Putamen (tissue), 1 donor: ENCODE results near the gene WFDC12.

Experiments used
- DNase-seq: peaks from one replicate; pipeline ENCODE4 v3.0.0-alpha.2; 2016; ENCODE audit warnings: low spot score

WFDC12 gene

GRCh38 chr20:45115386-45115774 lies 8.9 kb downstream of the WFDC12 start:
- no peak for DNase-seq

GRCh38 chr20:45114465-45115385 lies 9.5 kb downstream of the WFDC12 start, which contains the start of gene WFDC5:
Gene WFDC5, minus strand, starts transcription at chr20:45115174. Its CDS starts 91 bp downstream, at chr20:45115083.
- DNase-seq: no peak

GRCh38 chr20:45113865-45114264 lies 10.4 kb downstream of the WFDC12 start:
- DNase-seq: no peak

GRCh38 chr20:45112754-45113153 lies 11.5 kb downstream of the WFDC12 start:
- no peak for DNase-seq

- DNase-seq: no peak
Observed at GRCh38 chr20:45111799-45112471, 12.3 kb downstream of the WFDC12 start.

- no peak for DNase-seq
Observed at GRCh38 chr20:45111285-45111684, 13.0 kb downstream of the WFDC12 start.

- no peak for DNase-seq
Observed at GRCh38 chr20:45110301-45110700, 14.0 kb downstream of the WFDC12 start.

GRCh38 chr20:45109634-45110033 lies 14.6 kb downstream of the WFDC12 start:
- no peak for DNase-seq

- no peak for DNase-seq
Observed at GRCh38 chr20:45105317-45105716, 18.9 kb downstream of the WFDC12 start.

- DNase-seq: no peak
Observed at GRCh38 chr20:45104786-45105185, 19.5 kb downstream of the WFDC12 start.

- DNase-seq: no peak
Observed at GRCh38 chr20:45103072-45103471, 21.2 kb downstream of the WFDC12 start.

GRCh38 chr20:45101333-45101850 lies 22.9 kb downstream of the WFDC12 start:
- DNase-seq: no peak

GRCh38 chr20:45100563-45101245 lies 23.6 kb downstream of the WFDC12 start, which contains the start of gene KCNS1:
Gene KCNS1, minus strand, starts transcription at chr20:45101127. Its CDS starts 1,891 bp downstream, at chr20:45099236.
- DNase-seq: no peak

- DNase-seq: no peak
Observed at GRCh38 chr20:45098103-45098773, 26.0 kb downstream of the WFDC12 start.

- no peak for DNase-seq
Observed at GRCh38 chr20:45097485-45098102, 26.7 kb downstream of the WFDC12 start.

GRCh38 chr20:45096781-45097180 lies 27.5 kb downstream of the WFDC12 start:
- no peak for DNase-seq

- DNase-seq: peak; percentile 60
Observed at GRCh38 chr20:45095805-45096238, 28.4 kb downstream of the WFDC12 start.

GRCh38 chr20:45094864-45095574 lies 29.2 kb downstream of the WFDC12 start:
- no peak for DNase-seq

GRCh38 chr20:45094201-45094600 lies 30.1 kb downstream of the WFDC12 start:
- DNase-seq: no peak

- DNase-seq: no peak
Observed at GRCh38 chr20:45092898-45093297, 31.4 kb downstream of the WFDC12 start.
